GM18526 (cell line): ENCODE data around the gene STX19.

Source experiments
- POLR2A ChIP-seq: IDR thresholded peaks from 3 replicates; pipeline ENCODE4 v1.6.1; 2011; ENCODE audit not compliant: insufficient read length; ENCODE audit errors: extremely low read depth

Gene STX19

GRCh38 chr3:94050546-94050945 lies 22.1 kb upstream of the STX19 start:
- no peak for TF ChIP-seq POLR2A

GRCh38 chr3:94049267-94049666 lies 20.9 kb upstream of the STX19 start:
- no peak for TF ChIP-seq POLR2A

- TF ChIP-seq POLR2A = no peak
Measured at GRCh38 chr3:94046533-94046932, 18.1 kb upstream of the STX19 start.

GRCh38 chr3:94043285-94043684 lies 14.9 kb upstream of the STX19 start:
- TF ChIP-seq POLR2A = no peak

- TF ChIP-seq POLR2A = no peak
Measured at GRCh38 chr3:94036909-94037507, 8.6 kb upstream of the STX19 start.

GRCh38 chr3:94026623-94027022 lies 1.8 kb downstream of the STX19 start:
- no peak for TF ChIP-seq POLR2A

GRCh38 chr3:94024385-94024784 lies 4.0 kb downstream of the STX19 start:
- no peak for TF ChIP-seq POLR2A

GRCh38 chr3:94020293-94020692 lies 8.1 kb downstream of the STX19 start:
- no peak for TF ChIP-seq POLR2A

- TF ChIP-seq POLR2A = no peak
Measured at GRCh38 chr3:94019659-94020058, 8.7 kb downstream of the STX19 start.

GRCh38 chr3:94015025-94015424 lies 13.4 kb downstream of the STX19 start:
- TF ChIP-seq POLR2A = no peak

- no peak for TF ChIP-seq POLR2A
Measured at GRCh38 chr3:94012185-94012584, 16.2 kb downstream of the STX19 start.

- TF ChIP-seq POLR2A = no peak
Measured at GRCh38 chr3:94011233-94011711, 17.1 kb downstream of the STX19 start.

- TF ChIP-seq POLR2A = no peak
Measured at GRCh38 chr3:94009608-94010007, 18.8 kb downstream of the STX19 start.

GRCh38 chr3:94008253-94008652 lies 20.1 kb downstream of the STX19 start:
- no peak for TF ChIP-seq POLR2A

- no peak for TF ChIP-seq POLR2A
Measured at GRCh38 chr3:94004301-94004910, 24.0 kb downstream of the STX19 start.

- no peak for TF ChIP-seq POLR2A
Measured at GRCh38 chr3:94001827-94002495, 26.4 kb downstream of the STX19 start.
